DMS79 treated with DMSO at 0.1 percent for 48 hours (cell line): ENCODE data around the gene DOK5.

Experiments used
- DNase-seq: peaks from one replicate; lab custom pipeline; 2025; lab: John Stamatoyannopoulos, UW

The DOK5 gene

GRCh38 chr20:54618412-54618811, 143.0 kb downstream of the DOK5 start:
- DNase-seq = no peak

- no peak for DNase-seq
Measured at GRCh38 chr20:54619181-54619580, 143.8 kb downstream of the DOK5 start.

GRCh38 chr20:54619682-54620081, 144.3 kb downstream of the DOK5 start:
- DNase-seq = no peak

- DNase-seq = no peak
Measured at GRCh38 chr20:54620611-54621010, 145.2 kb downstream of the DOK5 start.

- no peak for DNase-seq
Measured at GRCh38 chr20:54622333-54623295, 147.2 kb downstream of the DOK5 start.

- DNase-seq = no peak
Measured at GRCh38 chr20:54623991-54624569, 148.7 kb downstream of the DOK5 start.

- no peak for DNase-seq
Measured at GRCh38 chr20:54624706-54625390, 149.5 kb downstream of the DOK5 start.

- DNase-seq = no peak
Measured at GRCh38 chr20:54625497-54625896, 150.1 kb downstream of the DOK5 start.

GRCh38 chr20:54626126-54626525, 150.7 kb downstream of the DOK5 start:
- no peak for DNase-seq

- DNase-seq = no peak
Measured at GRCh38 chr20:54629632-54630031, 154.2 kb downstream of the DOK5 start.

GRCh38 chr20:54630582-54630981, 155.2 kb downstream of the DOK5 start:
- DNase-seq = no peak

GRCh38 chr20:54631059-54631458, 155.7 kb downstream of the DOK5 start:
- no peak for DNase-seq

GRCh38 chr20:54633374-54634355, 158.3 kb downstream of the DOK5 start:
- DNase-seq = no peak

GRCh38 chr20:54636575-54636974, 161.2 kb downstream of the DOK5 start:
- no peak for DNase-seq

- DNase-seq = no peak
Measured at GRCh38 chr20:54639941-54640340, 164.5 kb downstream of the DOK5 start.

GRCh38 chr20:54640800-54641199, 165.4 kb downstream of the DOK5 start:
- no peak for DNase-seq

GRCh38 chr20:54642864-54643667, 167.7 kb downstream of the DOK5 start:
- DNase-seq = no peak

GRCh38 chr20:54643761-54644160, 168.4 kb downstream of the DOK5 start:
- DNase-seq = no peak

GRCh38 chr20:54645445-54646155, 170.2 kb downstream of the DOK5 start:
- DNase-seq = no peak

GRCh38 chr20:54646156-54646517, 170.7 kb downstream of the DOK5 start:
- no peak for DNase-seq
